ENCODE data around the gene ALK. TPM values are rescaled to one million over a fixed set of nuclear protein-coding genes. Genes with fewer than 3 reads are reported as not detected.

The ALK gene
- total and polyA plus RNA-seq, 10 of the 15 experiments (the other 5 are each of a cell fraction or from before 2014, with no cell fraction given), result 0.11 TPM; not detected in 9

- TF ChIP-seq SKIL (IDR thresholded peaks at IDR 0.05; ENCODE audit: low read depth, poor library complexity, severe bottlenecking), result no peak
- TF ChIP-seq NFIC (IDR thresholded peaks at IDR 0.05; ENCODE audit: low read depth, low read length), result no peak
- no peak for TF ChIP-seq ATF3 (IDR thresholded peaks at IDR 0.05; ENCODE audit: borderline replicate concordance, extremely low read depth, low read depth, low read length)
- TF ChIP-seq GATAD2B (conservative IDR thresholded peaks at IDR 0.05; ENCODE audit: low read depth), result no peak
- TF ChIP-seq ZSCAN29 (IDR thresholded peaks at IDR 0.05), result no peak
Measured at GRCh38 chr2:29657674-29658073, 263.7 kb downstream of the ALK start (continued).

- TF ChIP-seq NR2C2 (IDR thresholded peaks at IDR 0.05; ENCODE audit: borderline replicate concordance, control insufficient read depth, insufficient read length, low read depth), result no peak
- no peak for TF ChIP-seq JUND (IDR thresholded peaks at IDR 0.05; ENCODE audit: low read depth, low read length)
- no peak for TF ChIP-seq NR2C1 (IDR thresholded peaks at IDR 0.05)
- TF ChIP-seq CEBPB (IDR thresholded peaks at IDR 0.05; ENCODE audit: borderline replicate concordance in 1 of 2, low read depth in 2 of 2, low read length in 2 of 2), result no peak
- no peak for TF ChIP-seq E2F4 (IDR thresholded peaks at IDR 0.05; ENCODE audit: low read depth, low read length)
- no peak for TF ChIP-seq TCF7 (IDR thresholded peaks at IDR 0.05; ENCODE audit: borderline replicate concordance)
- TF ChIP-seq ZBTB11 (CRISPR knock-in tag; IDR thresholded peaks at IDR 0.05), result no peak
- TF ChIP-seq CBX3 (IDR thresholded peaks at IDR 0.05; ENCODE audit: borderline replicate concordance, low read depth), result no peak
- TF ChIP-seq TCF3 (IDR thresholded peaks at IDR 0.05; ENCODE audit: borderline replicate concordance, insufficient read depth, low read depth, low read length), result no peak
- no peak for TF ChIP-seq POLR2AphosphoS2 (IDR thresholded peaks at IDR 0.05; ENCODE audit: low read depth, low read length)
- in situ Hi-C loops (cut with MboI) (no loop called here), intact Hi-C loops (cut with micrococcal nuclease; ENCODE audit: unreplicated experiment) (no loop called here)
- SMC1A ChIA-PET (ENCODE audit: uncharacterized antibody, unreplicated experiment), result interaction anchor here (1.7 kb wide), 1 partner anchor 88 kb away, joined by 6 read pairs; no protein-coding TSS in a partner anchor
- no peaks in the 10 kb centered on the region for H3K79me2 ChIP-seq (ENCODE audit: control insufficient read depth, insufficient read depth, low read length)
- H3K27me3 ChIP-seq (replicated peaks in 1 of 2; ENCODE audit: control insufficient read depth in 2 of 2, insufficient read depth in 2 of 2, low read length in 1 of 2), result no peaks in the 10 kb centered on the region
- RAD21 ChIA-PET (ENCODE audit: unreplicated experiment), result no interaction called here
- no peaks in the 10 kb centered on the region for H3K36me3 ChIP-seq (ENCODE audit: control insufficient read depth in 2 of 2, insufficient read depth in 2 of 2, low read length in 1 of 2)
- no peak overlapping the region for H2AFZ ChIP-seq (ENCODE audit: control insufficient read depth, low read depth, low read length)
- no peak overlapping the region for H3K4me2 ChIP-seq (ENCODE audit: control insufficient read depth, insufficient read depth)
- H3K27ac ChIP-seq (ENCODE audit: control insufficient read depth, insufficient read depth), result no peak overlapping the region
- DNase-seq (ENCODE audit: low read depth, low spot score), result no peak
- POLR2A ChIA-PET, result no interaction called here
- ATAC-seq, result no peak
- H3K4me3 ChIP-seq, result no peak overlapping the region
- no TSS peak for BruUV-seq (replicated peaks)
- H4K20me1 ChIP-seq (ENCODE audit: control insufficient read depth, insufficient read depth), result no peaks in the 10 kb centered on the region
- 9% methylated on average over 3 of the region's 3 CpGs for WGBS (ENCODE audit: insufficient coverage, insufficient replicate concordance, low lambda C conversion rate, missing lambda C conversion rate)
- no peak overlapping the region for H3K9ac ChIP-seq (ENCODE audit: control insufficient read depth, insufficient read depth, low read length)
- FAIRE-seq, result no peak
- CTCF ChIA-PET, result no interaction called here
- no peaks in the 10 kb centered on the region for H3K4me1 ChIP-seq (ENCODE audit: control insufficient read depth, insufficient read depth, low read length)
- H3K9me3 ChIP-seq (replicated peaks; ENCODE audit: control insufficient read depth, insufficient read depth, low read length), result no peaks in the 10 kb centered on the region
Measured at GRCh38 chr2:29655391-29656086, 265.8 kb downstream of the ALK start.

Data from GM12878 (cell line).